Amniotic epithelial cell (primary cell): ENCODE results near the gene FHIP2A.
"Not testable (repeated sequence)": the region's sequence is repeated elsewhere in the genome, so short reads cannot be mapped to it uniquely, and the experiment has no call there.

Source experiments
- DNase-seq: peaks from one replicate; pipeline ENCODE4 v3.0.0-alpha.2; 2010; ENCODE audit warnings: low read depth

Gene FHIP2A

GRCh38 chr10:114815791-114816190 lies 5.8 kb upstream of the FHIP2A start:
- no peak for DNase-seq

GRCh38 chr10:114816308-114816707 lies 5.3 kb upstream of the FHIP2A start:
- DNase-seq: no peak

- no peak for DNase-seq
Observed at GRCh38 chr10:114819322-114819721, 2.3 kb upstream of the FHIP2A start.

- peak; percentile 35 for DNase-seq
Observed at GRCh38 chr10:114821915-114822443, 399 bp downstream of the FHIP2A start.

GRCh38 chr10:114822444-114823076 lies 980 bp downstream of the FHIP2A start:
- peak; percentile 61 for DNase-seq

- DNase-seq: peak; percentile 26
Observed at GRCh38 chr10:114823077-114823463, 1.5 kb downstream of the FHIP2A start.

GRCh38 chr10:114824391-114824790 lies 2.8 kb downstream of the FHIP2A start:
- DNase-seq: no peak

- DNase-seq: peak; percentile 76
Observed at GRCh38 chr10:114825513-114826253, 4.1 kb downstream of the FHIP2A start.

- no peak for DNase-seq
Observed at GRCh38 chr10:114829160-114829909, 7.8 kb downstream of the FHIP2A start.

GRCh38 chr10:114831186-114831867 lies 9.7 kb downstream of the FHIP2A start:
- DNase-seq: no peak

- no peak for DNase-seq
Observed at GRCh38 chr10:114837690-114838089, 16.1 kb downstream of the FHIP2A start.

- no peak for DNase-seq
Observed at GRCh38 chr10:114839901-114840300, 18.3 kb downstream of the FHIP2A start.

- DNase-seq: no peak
Observed at GRCh38 chr10:114845978-114846693, 24.6 kb downstream of the FHIP2A start.

GRCh38 chr10:114847517-114847916 lies 25.9 kb downstream of the FHIP2A start:
- not testable (repeated sequence) for DNase-seq

GRCh38 chr10:114849674-114850073 lies 28.1 kb downstream of the FHIP2A start:
- no peak for DNase-seq

- no peak for DNase-seq
Observed at GRCh38 chr10:114850126-114850525, 28.5 kb downstream of the FHIP2A start.

GRCh38 chr10:114851336-114851735 lies 29.8 kb downstream of the FHIP2A start:
- DNase-seq: no peak

- no peak for DNase-seq
Observed at GRCh38 chr10:114852197-114852596, 30.6 kb downstream of the FHIP2A start.

GRCh38 chr10:114854906-114855305 lies 33.3 kb downstream of the FHIP2A start:
- DNase-seq: no peak

- peak; percentile 67 for DNase-seq
Observed at GRCh38 chr10:114855776-114856543, 34.4 kb downstream of the FHIP2A start.
